Measurements from ENCODE around the gene RNF213.

- TF ChIP-seq CTCF (IDR thresholded peaks at IDR 0.05; ENCODE audit: low read depth, low read length) (no peak), MAX (IDR thresholded peaks at IDR 0.05; ENCODE audit: low read depth, low read length) (no peak), MYC (IDR thresholded peaks at IDR 0.05; ENCODE audit: low read depth, low read length) (no peak)
These were observed 181.6 kb downstream of the RNF213 start for GRCh38 chr17:80442323-80442659.

Measured in NB4 (cell line).